Stimulated activated naive CD4-positive, alpha-beta T cell treated with Interleukin-2 at 50 U/mL for 16 hours (primary cell): ENCODE results near the gene MYO7B.

Source experiments
- DNase-seq: peaks from one replicate; lab custom pipeline; 2025; lab: John Stamatoyannopoulos, UW

The MYO7B gene

DNA sequence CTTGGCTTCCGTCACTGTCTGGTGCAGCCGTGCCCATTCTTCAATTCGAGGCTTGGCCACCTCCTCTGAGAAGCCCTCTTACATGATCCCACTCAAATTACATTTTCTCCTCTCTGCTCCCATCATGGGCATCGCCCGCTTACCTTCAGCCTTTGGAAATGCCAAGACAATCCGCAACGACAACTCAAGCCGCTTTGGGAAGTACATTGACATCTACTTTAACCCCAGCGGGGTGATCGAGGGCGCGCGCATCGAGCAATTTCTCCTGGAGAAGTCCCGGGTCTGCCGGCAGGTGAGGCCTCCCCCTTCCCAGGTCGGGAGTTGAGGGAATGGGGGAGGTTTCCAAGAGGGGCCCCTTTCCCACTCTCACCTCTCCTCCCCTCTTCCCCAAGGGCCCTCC lies 38.3 kb downstream of the MYO7B start:
- DNase-seq: no peak

DNA sequence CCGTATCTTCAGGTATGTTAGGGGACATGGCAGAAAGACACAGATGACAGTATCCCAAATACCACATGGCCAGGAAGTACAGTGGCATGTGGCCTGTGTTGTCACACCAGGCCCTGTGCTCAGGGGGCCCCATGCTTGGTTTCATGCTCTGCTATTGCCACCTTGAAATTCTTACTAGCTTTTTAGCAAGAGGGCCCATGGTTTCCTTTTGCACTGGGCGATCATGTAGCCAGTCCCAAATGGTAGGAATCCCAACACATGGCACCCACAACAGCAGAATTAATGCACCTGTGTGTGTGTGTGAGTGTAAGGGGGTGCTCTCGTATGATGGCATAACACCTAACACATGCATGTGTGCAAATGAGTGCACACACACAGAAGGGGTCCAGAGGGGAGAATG lies 39.2 kb downstream of the MYO7B start:
- DNase-seq: no peak

DNA sequence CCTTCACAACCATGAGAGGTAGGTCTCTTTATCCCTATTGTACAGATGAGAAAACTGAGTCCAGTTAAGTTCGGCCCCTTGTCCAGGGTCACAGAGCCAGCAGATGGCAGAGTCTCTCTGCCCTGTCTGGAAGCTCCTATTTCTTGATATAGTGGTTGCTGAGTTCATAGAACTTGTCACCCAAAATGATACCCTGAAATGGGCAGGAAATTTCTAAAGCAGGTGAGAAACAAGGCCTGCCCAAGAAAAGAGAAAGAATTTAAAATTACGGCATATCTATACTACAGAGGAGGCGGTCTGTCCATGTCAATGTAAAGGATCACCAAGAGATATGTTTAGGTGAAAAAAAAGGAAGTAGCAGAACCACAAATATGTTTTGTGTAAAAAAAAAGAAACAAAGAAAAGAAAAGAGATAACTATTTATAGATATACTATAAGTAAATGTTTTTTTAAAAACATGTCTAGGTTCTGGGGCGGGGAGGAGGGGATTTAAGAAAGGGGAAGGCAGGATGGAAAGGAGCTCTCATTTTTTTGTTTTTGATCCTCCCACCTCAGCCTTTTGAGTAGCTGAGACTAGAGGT lies 39.8 kb downstream of the MYO7B start:
- no peak for DNase-seq

DNA sequence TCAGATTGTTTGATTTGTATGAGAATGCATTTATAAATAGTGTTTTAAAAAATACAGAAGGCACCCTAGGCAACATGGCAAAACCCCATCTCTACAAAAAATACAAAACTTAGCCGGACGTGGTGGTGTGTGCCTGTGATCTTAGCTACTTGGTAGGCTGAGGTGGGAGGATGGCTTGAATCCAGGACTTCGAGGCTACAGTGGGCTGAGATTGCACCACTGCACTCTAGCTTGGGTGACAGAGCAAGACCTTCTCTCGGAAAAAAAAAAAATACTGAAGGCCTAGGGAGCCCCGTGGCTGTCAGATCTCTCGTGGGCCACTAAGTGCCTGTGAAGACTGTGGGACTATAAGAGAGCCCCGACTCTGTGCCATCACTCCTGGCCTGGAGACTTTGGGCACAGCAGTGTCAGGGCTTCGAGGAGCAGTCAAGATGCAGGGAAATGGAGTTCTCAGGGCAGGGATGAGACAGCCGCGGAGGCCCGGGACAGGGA lies 40.5 kb downstream of the MYO7B start:
- DNase-seq: no peak

DNA sequence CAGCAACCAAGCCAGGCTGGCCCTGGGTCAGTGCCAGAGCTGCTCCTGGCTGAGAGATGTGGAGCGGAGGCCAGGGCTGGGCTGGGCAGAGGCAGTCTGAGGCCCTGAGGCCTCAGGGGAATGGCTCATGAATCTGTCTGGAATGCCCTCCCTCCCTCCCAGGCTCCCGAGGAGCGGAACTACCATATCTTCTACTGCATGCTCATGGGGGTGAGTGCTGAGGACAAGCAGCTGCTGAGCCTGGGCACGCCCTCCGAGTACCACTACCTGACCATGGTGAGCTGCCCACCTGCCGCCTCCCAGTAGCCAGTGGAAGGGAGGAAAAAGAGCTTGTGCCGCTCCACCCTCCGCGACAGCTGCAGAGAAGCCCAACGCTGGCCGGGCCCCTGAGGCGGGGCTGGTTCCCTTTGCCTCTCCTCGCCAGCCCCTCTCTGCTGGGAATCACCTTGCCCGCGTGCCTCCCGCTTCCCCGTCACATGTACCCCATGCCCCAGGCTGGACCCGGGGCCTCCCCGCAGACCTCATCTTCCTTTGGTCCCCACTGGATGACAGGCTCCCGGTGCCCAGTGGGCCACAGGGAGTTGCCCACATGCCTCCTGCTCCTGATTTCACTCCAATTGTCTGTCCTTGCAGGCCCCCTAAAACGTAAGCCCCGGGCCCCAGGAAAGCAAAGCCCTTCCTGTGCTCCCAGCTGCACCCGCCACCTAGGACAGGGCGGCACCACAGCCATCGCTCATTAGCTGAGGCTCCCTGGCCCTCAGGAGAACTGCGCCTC lies 41.1 kb downstream of the MYO7B start:
- DNase-seq: no peak

DNA sequence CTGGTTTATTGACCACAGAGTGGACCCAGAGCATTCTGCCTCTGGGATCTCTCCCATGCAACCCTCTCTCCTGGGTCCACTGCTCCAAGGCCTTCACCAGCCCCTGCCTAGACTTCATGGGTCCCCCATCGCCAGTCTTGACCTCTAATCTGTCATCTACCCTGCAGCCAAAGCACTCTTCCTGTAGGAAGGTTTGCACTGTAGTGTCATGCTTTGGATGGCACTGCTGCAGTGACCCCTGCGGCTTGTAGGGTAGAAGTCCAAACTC lies 41.7 kb downstream of the MYO7B start:
- no peak for DNase-seq

DNA sequence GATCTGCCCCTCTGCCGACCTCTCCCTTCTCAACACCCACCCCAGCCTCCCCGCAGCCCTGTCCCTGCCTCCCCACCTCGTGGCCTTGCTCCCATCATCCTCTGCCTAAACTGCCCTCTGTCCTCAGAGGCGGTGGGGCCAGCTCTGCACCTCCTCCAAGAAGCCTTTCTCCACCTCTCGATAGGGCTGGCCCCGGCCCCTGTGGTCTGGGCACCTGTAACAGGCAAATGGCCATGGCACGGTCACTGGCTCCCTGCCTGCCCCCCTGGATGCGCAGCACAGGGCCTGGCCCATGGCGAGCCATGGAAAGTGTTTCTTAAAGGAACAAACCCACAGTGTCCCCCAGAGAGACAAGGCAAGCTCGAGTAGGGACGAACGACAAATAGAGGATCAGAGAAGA lies 42.0 kb downstream of the MYO7B start:
- no peak for DNase-seq

DNA sequence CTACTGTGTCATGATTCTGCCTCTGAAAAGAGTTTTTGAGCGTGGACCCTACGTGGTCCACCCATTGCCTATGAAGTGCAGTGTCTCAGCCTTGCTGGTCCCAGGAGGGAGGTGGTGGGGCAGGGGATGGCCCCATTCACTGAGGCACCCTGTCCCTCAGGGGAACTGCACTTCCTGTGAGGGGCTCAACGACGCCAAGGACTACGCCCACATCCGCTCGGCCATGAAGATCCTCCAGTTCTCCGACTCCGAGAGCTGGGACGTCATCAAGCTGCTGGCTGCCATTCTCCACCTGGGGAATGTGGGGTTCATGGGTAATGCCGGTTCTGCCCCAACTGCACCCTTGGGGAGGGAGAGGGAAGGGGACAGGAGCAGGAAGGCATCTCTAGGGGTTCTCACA lies 42.5 kb downstream of the MYO7B start:
- DNase-seq: no peak

DNA sequence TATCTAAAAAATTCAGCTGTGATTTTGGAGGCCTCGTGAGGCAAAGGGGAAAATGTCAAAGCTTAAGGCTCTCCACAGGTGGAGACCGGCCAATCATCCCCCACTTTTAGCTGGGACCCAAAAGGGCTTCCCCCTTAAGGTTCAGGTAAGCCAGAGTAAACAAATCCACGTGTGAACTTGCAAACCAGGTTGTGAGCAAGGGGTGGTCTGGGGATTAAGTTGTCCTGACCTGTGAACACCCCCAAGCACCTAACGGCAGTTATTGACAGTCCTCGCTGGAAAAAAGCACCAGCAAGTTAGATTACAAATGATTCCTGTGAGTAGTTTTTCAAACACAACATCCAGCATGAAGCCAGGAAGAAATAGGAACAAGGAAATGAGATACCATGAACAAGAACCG lies 42.9 kb downstream of the MYO7B start:
- no peak for DNase-seq

DNA sequence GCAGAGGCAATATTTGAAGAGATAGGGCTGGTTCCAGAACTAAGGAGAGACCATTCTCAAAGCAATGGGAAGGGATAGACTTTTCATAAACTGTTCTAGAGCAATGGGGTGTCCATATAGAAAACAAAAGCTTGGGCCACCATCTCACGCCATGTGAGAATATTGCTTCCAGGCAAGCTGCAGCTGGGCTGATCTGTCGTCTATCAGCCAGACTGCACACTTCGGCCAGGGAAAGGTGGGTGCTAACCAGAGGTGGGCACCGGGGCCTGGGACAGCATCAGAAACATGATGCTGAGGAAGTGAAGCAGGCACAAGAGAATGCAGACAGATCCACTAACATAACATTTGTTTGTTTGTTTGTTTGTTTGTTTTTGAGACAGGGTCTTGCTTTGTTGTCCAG lies 43.7 kb downstream of the MYO7B start:
- no peak for DNase-seq

DNA sequence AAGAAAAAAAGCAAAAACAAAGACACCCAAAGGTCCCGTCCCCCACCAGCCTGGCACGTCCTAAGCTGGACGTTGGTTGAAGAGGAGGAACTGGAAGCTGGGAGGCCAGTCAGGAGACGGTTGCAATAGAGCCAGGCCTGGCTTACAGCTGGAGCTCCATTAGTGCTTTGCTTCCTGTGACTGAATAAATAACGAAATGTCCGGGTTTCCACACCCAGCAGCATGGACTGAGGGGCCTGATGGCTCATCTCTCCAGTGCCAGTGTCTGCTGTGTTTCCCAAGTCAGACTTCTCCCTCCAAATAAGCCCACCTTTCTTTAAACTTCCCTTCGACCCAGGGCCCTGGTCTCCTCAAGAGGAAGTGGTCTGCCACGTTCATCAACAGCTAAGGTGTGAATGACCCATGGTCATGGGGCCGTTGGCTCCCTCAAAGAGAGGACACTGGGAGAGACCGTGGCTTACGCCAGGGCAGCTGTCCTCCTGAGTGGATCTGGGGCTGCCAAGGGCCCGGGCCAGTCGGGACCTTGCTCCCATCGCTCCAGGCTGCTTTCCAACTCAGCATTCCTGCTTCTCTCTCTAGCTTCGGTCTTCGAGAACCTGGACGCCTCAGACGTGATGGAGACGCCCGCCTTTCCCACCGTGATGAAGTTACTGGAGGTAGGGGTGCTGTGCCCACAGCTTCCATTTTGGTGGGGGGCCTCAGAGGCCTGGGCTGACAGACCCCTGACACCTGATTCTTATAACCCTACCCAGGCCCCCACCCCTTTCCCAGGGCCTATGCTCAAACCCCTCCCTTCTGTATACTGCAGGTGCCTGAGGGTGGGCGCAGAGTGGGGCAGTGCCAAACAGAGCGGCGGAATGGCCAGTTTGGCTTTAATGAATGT lies 44.9 kb downstream of the MYO7B start:
- no peak for DNase-seq

DNA sequence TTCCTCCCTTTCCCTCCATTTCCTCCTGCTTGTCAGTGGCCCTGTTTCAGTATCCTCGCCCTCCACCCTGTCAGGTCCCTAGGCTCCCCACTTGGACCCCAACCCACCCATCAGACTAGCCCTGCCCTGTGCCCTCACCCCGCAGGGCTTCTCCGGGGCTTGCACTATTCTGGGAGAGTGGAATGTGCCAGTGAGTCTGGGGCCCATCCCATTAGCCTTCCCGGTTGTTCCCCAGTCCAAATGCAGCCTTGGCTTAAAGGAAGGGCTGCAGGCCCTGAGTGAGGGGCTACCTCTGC lies 45.5 kb downstream of the MYO7B start:
- no peak for DNase-seq

DNA sequence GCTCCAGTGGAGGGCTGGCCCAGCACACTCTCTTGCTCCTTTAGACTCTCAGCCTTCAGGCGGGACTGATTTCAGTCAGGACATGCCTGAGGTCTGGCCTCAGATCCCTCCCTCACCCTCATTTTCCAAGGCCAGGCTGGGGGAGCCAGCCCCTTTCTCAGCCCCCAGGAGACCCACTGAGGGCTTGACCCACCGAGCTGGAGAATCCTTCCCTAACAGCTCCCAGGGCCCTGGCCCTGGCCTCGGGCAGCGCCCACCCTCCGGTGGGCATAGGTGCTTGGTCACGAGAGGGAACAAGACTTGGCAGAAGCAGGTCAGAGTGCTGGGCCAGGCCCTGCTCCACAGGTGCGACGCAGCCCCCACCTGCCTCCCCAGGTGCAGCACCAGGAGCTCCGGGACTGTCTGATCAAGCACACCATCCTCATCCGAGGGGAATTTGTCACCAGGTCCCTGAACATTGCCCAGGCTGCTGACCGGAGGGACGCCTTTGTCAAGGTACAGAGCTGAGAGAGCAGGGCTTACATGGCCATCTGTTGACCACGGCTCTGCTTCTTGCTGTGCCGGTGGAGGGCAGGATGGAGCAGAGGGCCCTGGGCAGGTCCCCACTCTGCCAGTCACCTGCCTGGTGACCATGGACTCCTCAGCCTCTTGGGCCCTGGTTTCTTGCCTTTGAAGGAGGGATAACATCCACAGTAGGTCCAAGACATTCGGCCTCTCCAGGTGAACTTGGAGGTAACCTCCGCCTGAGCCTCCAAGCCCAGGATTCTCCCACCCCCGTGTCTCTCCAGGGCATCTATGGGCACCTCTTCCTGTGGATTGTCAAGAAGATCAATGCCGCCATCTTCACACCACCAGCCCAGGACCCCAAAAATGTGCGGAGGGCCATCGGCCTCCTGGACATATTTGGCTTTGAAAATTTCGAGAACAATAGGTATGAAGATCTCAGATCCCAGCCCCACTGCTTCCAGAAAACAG lies 46.3 kb downstream of the MYO7B start:
- no peak for DNase-seq

DNA sequence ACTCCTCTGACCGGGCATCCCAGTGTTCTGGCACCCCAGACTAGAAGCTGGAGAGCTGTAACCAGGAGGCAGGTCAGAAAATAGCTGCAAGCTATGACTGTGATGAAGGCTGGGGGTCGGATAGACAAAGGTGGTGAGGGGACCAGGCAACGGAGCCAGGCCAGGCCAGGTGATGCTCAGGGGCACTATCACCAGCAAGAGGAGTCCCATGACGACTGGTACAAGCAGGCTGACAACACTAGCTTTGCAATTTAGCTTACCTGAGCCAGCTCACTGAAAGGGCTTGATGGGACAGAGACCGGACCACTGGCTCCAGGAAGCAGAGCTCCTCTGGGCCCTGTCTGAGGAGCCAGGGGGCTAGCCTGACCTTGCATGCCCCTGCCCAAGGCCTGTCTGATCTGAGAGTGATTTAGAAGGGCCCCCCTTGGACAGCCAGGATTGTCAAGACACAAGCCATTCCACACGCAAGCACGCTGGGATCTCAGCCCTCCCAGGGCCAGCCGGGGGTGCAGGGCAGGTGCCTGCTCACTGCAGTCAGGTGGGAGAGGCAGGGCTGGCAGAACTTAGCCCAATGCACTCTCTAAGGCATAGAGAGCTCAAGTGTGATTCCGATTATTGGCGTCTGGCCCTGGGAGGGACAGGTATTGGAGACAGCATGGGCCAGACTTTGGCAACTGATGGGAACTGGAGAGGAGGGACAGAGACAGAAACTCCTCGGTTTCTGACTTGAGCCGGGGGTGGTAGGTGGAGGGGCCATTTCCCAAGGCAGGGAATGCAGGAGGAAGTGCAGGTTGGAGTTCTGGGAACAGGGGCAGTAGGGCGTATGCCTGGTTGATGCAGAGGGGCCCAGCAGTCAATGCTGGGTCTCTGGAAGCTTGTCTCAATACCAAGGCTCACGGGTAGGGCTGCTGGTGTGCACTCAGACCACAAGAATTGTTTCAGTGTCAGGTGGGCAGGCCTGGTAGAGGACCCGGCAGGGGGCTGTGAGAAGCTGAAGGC lies 47.7 kb downstream of the MYO7B start:
- DNase-seq: no peak

DNA sequence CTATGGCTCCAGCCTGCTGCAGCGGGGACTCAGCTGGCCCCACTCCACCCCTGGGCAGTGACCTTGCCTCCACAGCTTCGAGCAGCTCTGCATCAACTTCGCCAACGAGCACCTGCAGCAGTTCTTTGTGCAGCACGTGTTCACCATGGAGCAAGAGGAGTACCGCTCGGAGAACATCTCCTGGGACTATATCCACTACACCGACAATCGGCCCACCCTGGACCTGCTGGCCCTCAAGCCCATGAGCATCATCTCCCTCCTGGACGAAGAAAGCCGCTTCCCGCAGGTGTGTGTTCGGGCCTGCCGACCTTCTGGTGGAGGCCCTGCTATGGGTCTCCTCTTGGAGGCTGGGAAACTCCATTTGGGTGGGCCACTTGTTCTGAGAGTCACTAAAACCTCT lies 48.6 kb downstream of the MYO7B start:
- no peak for DNase-seq

DNA sequence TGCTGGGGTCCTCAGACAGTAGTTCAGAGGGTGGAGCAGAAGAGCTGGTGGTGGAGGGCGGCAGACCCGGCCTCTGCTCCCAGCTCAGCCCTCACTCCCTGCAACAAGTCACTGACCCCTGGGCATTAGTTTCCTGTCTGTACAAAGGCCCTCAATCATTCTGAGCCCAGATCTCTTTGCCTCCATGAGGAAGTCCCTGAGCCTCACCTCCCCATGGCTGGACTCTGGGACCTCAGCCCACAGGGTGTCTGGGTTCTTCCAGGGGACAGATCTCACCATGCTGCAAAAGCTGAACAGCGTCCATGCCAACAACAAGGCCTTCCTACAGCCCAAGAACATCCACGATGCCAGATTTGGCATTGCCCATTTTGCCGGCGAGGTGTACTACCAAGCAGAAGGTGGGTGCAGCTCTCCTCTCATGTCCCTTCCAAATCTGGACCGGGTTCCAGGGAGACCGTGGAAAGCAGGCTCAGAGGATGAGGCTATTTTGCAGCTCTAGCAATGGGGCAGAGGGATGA lies 49.1 kb downstream of the MYO7B start:
- DNase-seq: no peak

DNA sequence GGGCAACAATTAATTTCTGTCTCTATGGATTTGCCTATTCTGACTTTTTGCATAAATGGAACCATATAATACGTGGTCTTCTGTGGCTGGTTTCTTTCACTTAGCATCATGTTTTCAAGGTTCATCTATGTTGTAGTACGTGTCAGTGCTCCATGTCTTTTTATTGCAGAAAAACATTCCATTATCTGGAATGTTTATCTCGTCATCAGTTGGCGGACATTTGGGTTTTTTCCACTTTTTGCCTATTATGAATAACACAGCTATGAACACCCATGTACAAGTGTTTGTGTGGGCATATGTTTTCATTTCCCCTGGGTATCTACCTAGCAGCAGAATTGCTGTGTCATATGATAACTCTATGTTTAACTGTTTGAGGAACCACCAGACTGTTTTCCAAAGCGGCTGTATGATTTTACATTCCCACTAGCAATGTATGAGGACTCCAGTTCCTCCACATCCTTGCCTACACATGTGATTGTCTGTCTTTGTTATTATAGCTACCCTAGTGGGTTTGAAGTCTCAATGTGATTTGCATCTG lies 49.9 kb downstream of the MYO7B start:
- DNase-seq: no peak

DNA sequence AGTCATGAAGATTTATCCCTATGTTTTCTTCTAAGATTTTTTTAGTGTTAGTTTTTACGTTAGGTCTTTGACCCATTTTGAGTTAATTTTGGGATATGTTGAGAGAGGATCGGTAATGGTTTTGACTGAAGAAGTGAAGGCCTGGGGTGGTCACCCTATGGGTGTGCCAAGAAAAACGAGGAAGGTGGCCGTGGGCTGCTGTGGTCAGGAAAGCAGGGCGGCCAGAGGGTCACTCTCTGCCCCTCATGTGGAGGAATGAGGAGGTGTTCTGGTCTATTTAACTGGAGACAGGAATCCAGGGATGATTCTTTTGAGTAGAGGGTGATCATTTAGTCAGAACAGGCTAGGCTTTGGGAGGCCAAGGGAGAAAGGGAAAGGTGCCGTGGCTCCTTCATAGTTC lies 50.7 kb downstream of the MYO7B start:
- DNase-seq: no peak

DNA sequence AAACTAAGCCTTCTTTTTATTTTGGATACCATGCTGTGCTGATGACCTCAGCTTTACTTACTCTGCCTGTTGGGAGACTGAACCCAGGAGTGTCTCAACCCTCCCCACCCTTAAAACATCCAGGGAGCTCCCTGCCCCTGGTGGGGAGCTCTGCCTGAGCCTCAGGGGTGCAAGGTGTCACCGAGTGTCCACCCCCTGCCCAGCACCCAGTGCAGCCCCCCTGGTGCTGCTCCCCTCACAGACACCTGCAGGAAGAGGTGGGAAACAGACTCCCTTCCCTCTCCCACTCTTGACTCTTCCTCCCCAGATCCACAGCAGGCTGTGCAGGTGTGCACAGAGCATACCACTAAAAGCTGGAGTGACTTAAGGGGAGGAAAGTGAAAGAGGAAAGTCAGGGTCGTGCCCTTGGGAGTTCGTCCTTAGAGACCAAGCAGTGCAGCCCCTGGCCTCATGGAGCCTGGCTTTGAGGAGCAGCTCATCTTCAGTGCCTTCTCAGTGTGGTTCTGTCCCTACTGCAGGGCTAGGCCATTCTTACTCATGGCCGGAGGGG lies 51.3 kb downstream of the MYO7B start:
- no peak for DNase-seq

DNA sequence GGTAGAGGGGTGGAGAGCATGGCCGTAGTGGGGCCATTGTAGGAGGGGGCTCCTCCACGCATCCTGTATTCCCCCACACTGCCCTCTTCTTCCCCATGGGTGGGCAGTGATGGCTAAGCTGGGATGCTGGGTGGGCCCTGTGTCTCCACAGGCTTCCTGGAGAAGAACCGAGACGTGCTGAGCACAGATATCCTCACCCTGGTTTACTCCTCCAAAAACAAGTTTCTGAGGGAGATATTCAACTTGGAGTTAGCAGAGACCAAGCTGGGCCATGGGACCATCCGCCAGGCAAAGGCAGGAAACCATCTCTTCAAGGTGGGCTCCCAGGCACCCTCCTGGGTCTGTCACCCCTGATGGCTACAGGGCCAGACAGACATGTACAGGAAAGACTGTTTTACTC lies 52.8 kb downstream of the MYO7B start:
- DNase-seq: no peak
